ENCODE measurements around the gene CEP20. TPM values are rescaled to one million over a fixed set of nuclear protein-coding genes. Genes with fewer than 3 reads are reported as not detected.

The CEP20 gene
- total RNA-seq, 1 experiment from 2014 or later, result 94.3 TPM

DNA sequence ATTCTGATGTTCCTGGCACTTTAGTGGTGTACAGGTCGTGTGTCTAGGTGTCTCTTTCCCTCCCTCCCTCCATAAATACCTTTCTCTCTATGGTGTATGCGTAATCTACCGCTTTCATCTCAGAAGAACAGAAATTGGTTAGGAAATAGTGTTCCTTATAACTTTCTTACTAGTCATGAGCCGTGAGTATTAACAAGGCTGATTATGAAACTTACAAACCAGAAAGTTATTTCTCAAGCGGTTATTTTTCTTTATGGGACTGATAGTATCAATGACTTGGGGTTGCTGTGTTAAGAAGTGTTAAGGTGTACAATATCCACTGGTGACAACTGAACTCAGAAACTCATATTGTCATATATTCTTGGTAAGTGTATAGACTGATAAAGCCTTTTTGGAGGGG is 18.4 kb downstream of the CEP20 start:
- ATAC-seq, result no peak
- CTCF ChIA-PET, result no interaction called here
- intact Hi-C loops (cut with micrococcal nuclease; ENCODE audit: unreplicated experiment) (loop anchor here (10.0 kb wide), 1 partner anchor 125 kb away; no protein-coding TSS in a partner anchor), in situ Hi-C loops (cut with HindIII; ENCODE audit: low pct_unique_long_range_greater_than_20kb, low sequenced_read_pairs) (no loop called here)
- peaks cover 8% of the 10 kb centered on the region; the same call in 1 of the 2 replicates for H3K4me1 ChIP-seq (ENCODE audit: control insufficient read depth, insufficient read depth, low read length)
- POLR2A ChIA-PET, result interaction anchor here (0.7 kb wide), 1 partner anchor 21 kb away, joined by 4 read pairs; no protein-coding TSS in a partner anchor
- no peaks in the 10 kb centered on the region for H3K9me3 ChIP-seq (ENCODE audit: control insufficient read depth, insufficient read depth, low read depth, low read length)
- H3K27me3 ChIP-seq (ENCODE audit: control insufficient read depth, insufficient read depth, low read length), result no peaks in the 10 kb centered on the region
- BruUV-seq (replicated peaks), result no TSS peak
- H3K36me3 ChIP-seq (ENCODE audit: control insufficient read depth, insufficient read depth, low read length), result peaks cover 32% of the 10 kb centered on the region
- no peak for TF ChIP-seq TCF7L2 (IDR thresholded peaks at IDR 0.05; ENCODE audit: low read depth, low read length)
- no peak for TF ChIP-seq SIN3A (IDR thresholded peaks at IDR 0.05; ENCODE audit: borderline replicate concordance, insufficient read depth, low read depth, low read length)
- TF ChIP-seq, protein P1, sequence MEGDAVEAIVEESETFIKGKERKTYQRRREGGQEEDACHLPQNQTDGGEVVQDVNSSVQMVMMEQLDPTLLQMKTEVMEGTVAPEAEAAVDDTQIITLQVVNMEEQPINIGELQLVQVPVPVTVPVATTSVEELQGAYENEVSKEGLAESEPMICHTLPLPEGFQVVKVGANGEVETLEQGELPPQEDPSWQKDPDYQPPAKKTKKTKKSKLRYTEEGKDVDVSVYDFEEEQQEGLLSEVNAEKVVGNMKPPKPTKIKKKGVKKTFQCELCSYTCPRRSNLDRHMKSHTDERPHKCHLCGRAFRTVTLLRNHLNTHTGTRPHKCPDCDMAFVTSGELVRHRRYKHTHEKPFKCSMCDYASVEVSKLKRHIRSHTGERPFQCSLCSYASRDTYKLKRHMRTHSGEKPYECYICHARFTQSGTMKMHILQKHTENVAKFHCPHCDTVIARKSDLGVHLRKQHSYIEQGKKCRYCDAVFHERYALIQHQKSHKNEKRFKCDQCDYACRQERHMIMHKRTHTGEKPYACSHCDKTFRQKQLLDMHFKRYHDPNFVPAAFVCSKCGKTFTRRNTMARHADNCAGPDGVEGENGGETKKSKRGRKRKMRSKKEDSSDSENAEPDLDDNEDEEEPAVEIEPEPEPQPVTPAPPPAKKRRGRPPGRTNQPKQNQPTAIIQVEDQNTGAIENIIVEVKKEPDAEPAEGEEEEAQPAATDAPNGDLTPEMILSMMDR (IDR thresholded peaks at IDR 0.05), result no peak
- no peak for TF ChIP-seq POLR2AphosphoS5 (IDR thresholded peaks at IDR 0.05; ENCODE audit: low read depth, low read length)
- TF ChIP-seq, protein P2, sequence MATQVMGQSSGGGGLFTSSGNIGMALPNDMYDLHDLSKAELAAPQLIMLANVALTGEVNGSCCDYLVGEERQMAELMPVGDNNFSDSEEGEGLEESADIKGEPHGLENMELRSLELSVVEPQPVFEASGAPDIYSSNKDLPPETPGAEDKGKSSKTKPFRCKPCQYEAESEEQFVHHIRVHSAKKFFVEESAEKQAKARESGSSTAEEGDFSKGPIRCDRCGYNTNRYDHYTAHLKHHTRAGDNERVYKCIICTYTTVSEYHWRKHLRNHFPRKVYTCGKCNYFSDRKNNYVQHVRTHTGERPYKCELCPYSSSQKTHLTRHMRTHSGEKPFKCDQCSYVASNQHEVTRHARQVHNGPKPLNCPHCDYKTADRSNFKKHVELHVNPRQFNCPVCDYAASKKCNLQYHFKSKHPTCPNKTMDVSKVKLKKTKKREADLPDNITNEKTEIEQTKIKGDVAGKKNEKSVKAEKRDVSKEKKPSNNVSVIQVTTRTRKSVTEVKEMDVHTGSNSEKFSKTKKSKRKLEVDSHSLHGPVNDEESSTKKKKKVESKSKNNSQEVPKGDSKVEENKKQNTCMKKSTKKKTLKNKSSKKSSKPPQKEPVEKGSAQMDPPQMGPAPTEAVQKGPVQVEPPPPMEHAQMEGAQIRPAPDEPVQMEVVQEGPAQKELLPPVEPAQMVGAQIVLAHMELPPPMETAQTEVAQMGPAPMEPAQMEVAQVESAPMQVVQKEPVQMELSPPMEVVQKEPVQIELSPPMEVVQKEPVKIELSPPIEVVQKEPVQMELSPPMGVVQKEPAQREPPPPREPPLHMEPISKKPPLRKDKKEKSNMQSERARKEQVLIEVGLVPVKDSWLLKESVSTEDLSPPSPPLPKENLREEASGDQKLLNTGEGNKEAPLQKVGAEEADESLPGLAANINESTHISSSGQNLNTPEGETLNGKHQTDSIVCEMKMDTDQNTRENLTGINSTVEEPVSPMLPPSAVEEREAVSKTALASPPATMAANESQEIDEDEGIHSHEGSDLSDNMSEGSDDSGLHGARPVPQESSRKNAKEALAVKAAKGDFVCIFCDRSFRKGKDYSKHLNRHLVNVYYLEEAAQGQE (IDR thresholded peaks at IDR 0.05; ENCODE audit: insufficient read depth in 1 of 2, low read depth in 2 of 2, low read length in 1 of 2), result no peak
- no peak for DNase-seq (ENCODE audit: low read depth, low spot score)
- H3K4me3 ChIP-seq (ENCODE audit: low read depth in 2 of 2, low read length in 2 of 2), result no peak overlapping the region
- no peak overlapping the region for H3K27ac ChIP-seq (ENCODE audit: low read length)

DNA sequence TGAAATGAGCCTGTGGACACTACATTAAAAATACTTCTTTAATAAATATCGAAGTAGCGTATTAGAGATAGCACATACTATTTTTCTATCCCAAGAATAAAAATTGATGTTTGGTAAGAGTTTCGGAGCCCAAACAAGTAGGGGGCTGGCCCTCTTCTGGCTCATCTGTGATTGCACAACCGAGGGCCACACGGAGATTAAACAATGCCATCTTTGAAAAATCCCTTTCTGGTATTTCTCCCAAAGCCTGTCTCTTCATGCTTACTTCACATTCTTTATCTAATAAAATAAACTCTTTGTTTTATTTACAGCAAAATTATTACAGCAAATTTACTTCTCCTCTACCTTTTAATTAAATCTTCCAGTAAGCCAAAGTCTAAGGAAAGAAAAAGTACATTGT is 22.0 kb downstream of the CEP20 start:
- no peaks in the 10 kb centered on the region for H3K9me3 ChIP-seq (ENCODE audit: control insufficient read depth, insufficient read depth, low read depth, low read length)
- BruUV-seq (replicated peaks), result TSS peak; percentile 82
- no peaks in the 10 kb centered on the region for H3K27me3 ChIP-seq (ENCODE audit: control insufficient read depth, insufficient read depth, low read length)
- H3K4me1 ChIP-seq (ENCODE audit: control insufficient read depth, insufficient read depth, low read length), result no peaks in the 10 kb centered on the region
- no peak overlapping the region for H3K27ac ChIP-seq (ENCODE audit: low read length)
- no peak overlapping the region for H3K4me3 ChIP-seq (ENCODE audit: low read depth in 2 of 2, low read length in 2 of 2)
- ChIA-PET CTCF (no interaction called here), POLR2A (no interaction called here)
- TF ChIP-seq POLR2AphosphoS5 (IDR thresholded peaks at IDR 0.05; ENCODE audit: low read depth, low read length), result no peak
- TF ChIP-seq, protein P2 (IDR thresholded peaks at IDR 0.05; ENCODE audit: insufficient read depth in 1 of 2, low read depth in 2 of 2, low read length in 1 of 2), result no peak
- no peak for TF ChIP-seq SIN3A (IDR thresholded peaks at IDR 0.05; ENCODE audit: borderline replicate concordance, insufficient read depth, low read depth, low read length)
- TF ChIP-seq, protein P1 (IDR thresholded peaks at IDR 0.05), result no peak
- no peak for TF ChIP-seq TCF7L2 (IDR thresholded peaks at IDR 0.05; ENCODE audit: low read depth, low read length)
- ATAC-seq (no peak), DNase-seq (ENCODE audit: low read depth, low spot score) (no peak)
- intact Hi-C loops (cut with micrococcal nuclease; ENCODE audit: unreplicated experiment) (no loop called here), in situ Hi-C loops (cut with HindIII; ENCODE audit: low pct_unique_long_range_greater_than_20kb, low sequenced_read_pairs) (loop anchor here (5.0 kb wide), 2 partner anchors 34 to 84 kb away; no protein-coding TSS in a partner anchor)
- H3K36me3 ChIP-seq (ENCODE audit: control insufficient read depth, insufficient read depth, low read length), result peaks cover 22% of the 10 kb centered on the region
